ENCODE measurements around the gene SLC6A3.

The SLC6A3 gene

GRCh38 chr5:1421521-1422341 is 23.5 kb downstream of the SLC6A3 start:
- H3K4me2 ChIP-seq (ENCODE audit: low read length), result no peak overlapping the region
- no peak for DNase-seq
- no CpG with 5 or more reads among the region's 29 CpGs for WGBS (ENCODE audit: extremely low coverage, insufficient coverage, low lambda C conversion rate)
- H3K56ac ChIP-seq (ENCODE audit: low read length), result no peak overlapping the region
- H2AK5ac ChIP-seq (ENCODE audit: low read length), result no peak overlapping the region
- H3K27me3 ChIP-seq (ENCODE audit: insufficient read depth, low read length, poor library complexity), result no peaks in the 10 kb centered on the region
- no peak overlapping the region for H3K4me3 ChIP-seq (ENCODE audit: low read length)
- H3K27ac ChIP-seq (ENCODE audit: low read depth, low read length), result no peak overlapping the region
- H3K9ac ChIP-seq (ENCODE audit: low read length), result no peak overlapping the region
- no peak overlapping the region for H2BK15ac ChIP-seq (replicated peaks; ENCODE audit: low read depth)
- no peak overlapping the region for H2BK120ac ChIP-seq (ENCODE audit: low read depth, low read length)
- no peaks in the 10 kb centered on the region for H3K4me1 ChIP-seq (ENCODE audit: control insufficient read depth, low read depth, low read length)
- H3K4ac ChIP-seq (ENCODE audit: low read depth, low read length), result no peak overlapping the region
- no peaks in the 10 kb centered on the region for H3K79me1 ChIP-seq (ENCODE audit: low read length)
- H3K36me3 ChIP-seq (ENCODE audit: control insufficient read depth, insufficient read depth, low read length), result no peaks in the 10 kb centered on the region
- no peak overlapping the region for H4K8ac ChIP-seq (ENCODE audit: low read depth, low read length)
- H3K79me2 ChIP-seq (ENCODE audit: control insufficient read depth, insufficient read depth, low read length), result no peaks in the 10 kb centered on the region
- no peak overlapping the region for H2BK5ac ChIP-seq (ENCODE audit: low read length)
- H3K23ac ChIP-seq (ENCODE audit: low read length), result no peak overlapping the region
- no peak overlapping the region for H4K5ac ChIP-seq (ENCODE audit: low read length)
- H3K18ac ChIP-seq (ENCODE audit: low read length), result no peak overlapping the region

- Histone ChIP-seq H3K9ac (ENCODE audit: low read length) (no peak overlapping the region), H3K56ac (ENCODE audit: low read length) (no peak overlapping the region), H3K27ac (ENCODE audit: low read depth, low read length) (no peak overlapping the region), H2BK5ac (ENCODE audit: low read length) (no peak overlapping the region), H3K4ac (ENCODE audit: low read depth, low read length) (no peak overlapping the region), H3K23ac (ENCODE audit: low read length) (no peak overlapping the region), H3K27me3 (ENCODE audit: insufficient read depth, low read length, poor library complexity) (no peaks in the 10 kb centered on the region), H3K4me3 (ENCODE audit: low read length) (no peak overlapping the region), H3K4me1 (ENCODE audit: control insufficient read depth, low read depth, low read length) (no peaks in the 10 kb centered on the region), H3K36me3 (ENCODE audit: control insufficient read depth, insufficient read depth, low read length) (no peaks in the 10 kb centered on the region), H4K8ac (ENCODE audit: low read depth, low read length) (no peak overlapping the region), H3K79me1 (ENCODE audit: low read length) (no peaks in the 10 kb centered on the region), H3K18ac (ENCODE audit: low read length) (no peak overlapping the region), H2AK5ac (ENCODE audit: low read length) (no peak overlapping the region), H3K79me2 (ENCODE audit: control insufficient read depth, insufficient read depth, low read length) (no peaks in the 10 kb centered on the region), H4K5ac (ENCODE audit: low read length) (no peak overlapping the region), H2BK15ac (replicated peaks; ENCODE audit: low read depth) (no peak overlapping the region), H2BK120ac (ENCODE audit: low read depth, low read length) (no peak overlapping the region), H3K4me2 (ENCODE audit: low read length) (no peak overlapping the region)
- no peak for DNase-seq
- no CpG with 5 or more reads among the region's 23 CpGs for WGBS (ENCODE audit: extremely low coverage, insufficient coverage, low lambda C conversion rate)
Observed at GRCh38 chr5:1420211-1421195, 24.7 kb downstream of the SLC6A3 start.

GRCh38 chr5:1419476-1420210 is 25.6 kb downstream of the SLC6A3 start:
- H2BK5ac ChIP-seq (ENCODE audit: low read length), result no peak overlapping the region
- no peak overlapping the region for H3K4me3 ChIP-seq (ENCODE audit: low read length)
- WGBS (ENCODE audit: extremely low coverage, insufficient coverage, low lambda C conversion rate), result no CpG with 5 or more reads among the region's 11 CpGs
- no peak overlapping the region for H3K4ac ChIP-seq (ENCODE audit: low read depth, low read length)
- no peak overlapping the region for H2AK5ac ChIP-seq (ENCODE audit: low read length)
- no peak overlapping the region for H3K18ac ChIP-seq (ENCODE audit: low read length)
- H4K5ac ChIP-seq (ENCODE audit: low read length), result no peak overlapping the region
- no peaks in the 10 kb centered on the region for H3K79me1 ChIP-seq (ENCODE audit: low read length)
- H3K27ac ChIP-seq (ENCODE audit: low read depth, low read length), result no peak overlapping the region
- no peak overlapping the region for H4K8ac ChIP-seq (ENCODE audit: low read depth, low read length)
- H2BK15ac ChIP-seq (replicated peaks; ENCODE audit: low read depth), result no peak overlapping the region
- no peak overlapping the region for H3K4me2 ChIP-seq (ENCODE audit: low read length)
- no peaks in the 10 kb centered on the region for H3K27me3 ChIP-seq (ENCODE audit: insufficient read depth, low read length, poor library complexity)
- H3K56ac ChIP-seq (ENCODE audit: low read length), result no peak overlapping the region
- no peak overlapping the region for H2BK120ac ChIP-seq (ENCODE audit: low read depth, low read length)
- H3K4me1 ChIP-seq (ENCODE audit: control insufficient read depth, low read depth, low read length), result no peaks in the 10 kb centered on the region
- no peak overlapping the region for H3K9ac ChIP-seq (ENCODE audit: low read length)
- H3K36me3 ChIP-seq (ENCODE audit: control insufficient read depth, insufficient read depth, low read length), result no peaks in the 10 kb centered on the region
- H3K79me2 ChIP-seq (ENCODE audit: control insufficient read depth, insufficient read depth, low read length), result no peaks in the 10 kb centered on the region
- no peak for DNase-seq
- H3K23ac ChIP-seq (ENCODE audit: low read length), result no peak overlapping the region

GRCh38 chr5:1418921-1419280 is 26.3 kb downstream of the SLC6A3 start:
- Histone ChIP-seq H3K36me3 (ENCODE audit: control insufficient read depth, insufficient read depth, low read length) (no peaks in the 10 kb centered on the region), H3K9ac (ENCODE audit: low read length) (no peak overlapping the region), H3K4me2 (ENCODE audit: low read length) (no peak overlapping the region), H3K79me2 (ENCODE audit: control insufficient read depth, insufficient read depth, low read length) (no peaks in the 10 kb centered on the region), H3K79me1 (ENCODE audit: low read length) (no peaks in the 10 kb centered on the region), H3K27ac (ENCODE audit: low read depth, low read length) (no peak overlapping the region), H3K56ac (ENCODE audit: low read length) (no peak overlapping the region), H3K4ac (ENCODE audit: low read depth, low read length) (no peak overlapping the region), H3K18ac (ENCODE audit: low read length) (no peak overlapping the region), H2BK120ac (ENCODE audit: low read depth, low read length) (no peak overlapping the region), H3K27me3 (ENCODE audit: insufficient read depth, low read length, poor library complexity) (no peaks in the 10 kb centered on the region), H2BK5ac (ENCODE audit: low read length) (no peak overlapping the region), H2BK15ac (replicated peaks; ENCODE audit: low read depth) (no peak overlapping the region), H3K4me1 (ENCODE audit: control insufficient read depth, low read depth, low read length) (no peaks in the 10 kb centered on the region), H3K4me3 (ENCODE audit: low read length) (no peak overlapping the region), H2AK5ac (ENCODE audit: low read length) (no peak overlapping the region), H4K5ac (ENCODE audit: low read length) (no peak overlapping the region), H3K23ac (ENCODE audit: low read length) (no peak overlapping the region), H4K8ac (ENCODE audit: low read depth, low read length) (no peak overlapping the region)
- no peak for DNase-seq

- H3K56ac ChIP-seq (ENCODE audit: low read length), result no peak overlapping the region
- H3K79me2 ChIP-seq (ENCODE audit: control insufficient read depth, insufficient read depth, low read length), result no peaks in the 10 kb centered on the region
- no peak overlapping the region for H3K9ac ChIP-seq (ENCODE audit: low read length)
- H3K36me3 ChIP-seq (ENCODE audit: control insufficient read depth, insufficient read depth, low read length), result no peaks in the 10 kb centered on the region
- no peak overlapping the region for H2AK5ac ChIP-seq (ENCODE audit: low read length)
- DNase-seq, result no peak
- no peak overlapping the region for H3K4me3 ChIP-seq (ENCODE audit: low read length)
- H4K8ac ChIP-seq (ENCODE audit: low read depth, low read length), result no peak overlapping the region
- no peak overlapping the region for H4K5ac ChIP-seq (ENCODE audit: low read length)
- no peak overlapping the region for H2BK15ac ChIP-seq (replicated peaks; ENCODE audit: low read depth)
- no peak overlapping the region for H2BK120ac ChIP-seq (ENCODE audit: low read depth, low read length)
- 100% methylated on average over 1 of the region's 2 CpGs for WGBS (ENCODE audit: extremely low coverage, insufficient coverage, low lambda C conversion rate)
- no peak overlapping the region for H2BK5ac ChIP-seq (ENCODE audit: low read length)
- no peak overlapping the region for H3K4ac ChIP-seq (ENCODE audit: low read depth, low read length)
- no peaks in the 10 kb centered on the region for H3K4me1 ChIP-seq (ENCODE audit: control insufficient read depth, low read depth, low read length)
- H3K27me3 ChIP-seq (ENCODE audit: insufficient read depth, low read length, poor library complexity), result no peaks in the 10 kb centered on the region
- no peaks in the 10 kb centered on the region for H3K79me1 ChIP-seq (ENCODE audit: low read length)
- H3K4me2 ChIP-seq (ENCODE audit: low read length), result no peak overlapping the region
- H3K18ac ChIP-seq (ENCODE audit: low read length), result no peak overlapping the region
- H3K27ac ChIP-seq (ENCODE audit: low read depth, low read length), result no peak overlapping the region
- no peak overlapping the region for H3K23ac ChIP-seq (ENCODE audit: low read length)
Observed at GRCh38 chr5:1418238-1418920, 26.9 kb downstream of the SLC6A3 start.

Measured in mesendoderm (in vitro differentiated cells).